PC-9 (cell line): ENCODE data around the gene RCC2.
A peak's percentile ranks its signal among the peaks of the same experiment; 100 is the strongest.

Experiments
- EZH2 ChIP-seq: fragments of 200-600 bp; sonication (generic); IDR thresholded peaks from 2 replicates; pipeline ENCODE4 v1.8.0; 2017; ENCODE audit warnings: antibody characterized with exemption, low read depth
- TF ChIP-seq, protein P1 (sequence below): fragments of 200-600 bp; sonication (generic); conservative IDR thresholded peaks from 2 replicates; pipeline ENCODE4 v1.6.1; 2017; ENCODE audit warnings: mixed run types, antibody characterized with exemption, mild to moderate bottlenecking, moderate library complexity

GRCh38 chr1:17440074-17440826 lies 773 bp upstream of the RCC2 start:
- TF ChIP-seq, protein P1, sequence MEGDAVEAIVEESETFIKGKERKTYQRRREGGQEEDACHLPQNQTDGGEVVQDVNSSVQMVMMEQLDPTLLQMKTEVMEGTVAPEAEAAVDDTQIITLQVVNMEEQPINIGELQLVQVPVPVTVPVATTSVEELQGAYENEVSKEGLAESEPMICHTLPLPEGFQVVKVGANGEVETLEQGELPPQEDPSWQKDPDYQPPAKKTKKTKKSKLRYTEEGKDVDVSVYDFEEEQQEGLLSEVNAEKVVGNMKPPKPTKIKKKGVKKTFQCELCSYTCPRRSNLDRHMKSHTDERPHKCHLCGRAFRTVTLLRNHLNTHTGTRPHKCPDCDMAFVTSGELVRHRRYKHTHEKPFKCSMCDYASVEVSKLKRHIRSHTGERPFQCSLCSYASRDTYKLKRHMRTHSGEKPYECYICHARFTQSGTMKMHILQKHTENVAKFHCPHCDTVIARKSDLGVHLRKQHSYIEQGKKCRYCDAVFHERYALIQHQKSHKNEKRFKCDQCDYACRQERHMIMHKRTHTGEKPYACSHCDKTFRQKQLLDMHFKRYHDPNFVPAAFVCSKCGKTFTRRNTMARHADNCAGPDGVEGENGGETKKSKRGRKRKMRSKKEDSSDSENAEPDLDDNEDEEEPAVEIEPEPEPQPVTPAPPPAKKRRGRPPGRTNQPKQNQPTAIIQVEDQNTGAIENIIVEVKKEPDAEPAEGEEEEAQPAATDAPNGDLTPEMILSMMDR: 0 out of 2 replicates have a peak, but pooled peaks have one; percentile 21
- TF ChIP-seq EZH2: no peak
